GM21360 (cell line): ENCODE data around the gene GPC1.

Experiments
- ATAC-seq: cut with Tn5 transposase; IDR thresholded peaks from one replicate; pipeline ENCODE4 v1.9.1; 2021; ENCODE audit warnings: mild to moderate bottlenecking, moderate library complexity; ENCODE audit not compliant: unreplicated experiment

GPC1 gene

DNA sequence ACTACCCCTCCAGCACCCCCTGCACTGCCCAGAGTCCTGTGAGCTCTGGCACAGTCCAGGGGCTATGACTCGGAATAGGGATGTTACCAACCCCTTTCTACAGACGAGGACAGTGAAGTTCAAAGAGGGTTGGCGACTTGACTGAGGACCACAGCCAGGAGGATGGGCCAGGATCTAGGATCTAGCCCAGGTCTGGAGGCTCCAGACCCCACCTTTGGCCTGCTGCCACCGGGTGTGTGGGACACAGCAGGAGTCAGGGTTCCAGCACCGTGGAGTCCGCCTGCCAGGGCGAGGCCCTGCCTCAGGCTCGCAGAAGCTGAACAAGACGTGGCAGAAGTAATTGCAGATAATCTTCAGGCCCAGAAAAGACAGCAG, 37.9 kb upstream of the GPC1 start:
- ATAC-seq, result no peak

GRCh38 chr2:240397924-240398645, 37.4 kb upstream of the GPC1 start:
- no peak for ATAC-seq

DNA sequence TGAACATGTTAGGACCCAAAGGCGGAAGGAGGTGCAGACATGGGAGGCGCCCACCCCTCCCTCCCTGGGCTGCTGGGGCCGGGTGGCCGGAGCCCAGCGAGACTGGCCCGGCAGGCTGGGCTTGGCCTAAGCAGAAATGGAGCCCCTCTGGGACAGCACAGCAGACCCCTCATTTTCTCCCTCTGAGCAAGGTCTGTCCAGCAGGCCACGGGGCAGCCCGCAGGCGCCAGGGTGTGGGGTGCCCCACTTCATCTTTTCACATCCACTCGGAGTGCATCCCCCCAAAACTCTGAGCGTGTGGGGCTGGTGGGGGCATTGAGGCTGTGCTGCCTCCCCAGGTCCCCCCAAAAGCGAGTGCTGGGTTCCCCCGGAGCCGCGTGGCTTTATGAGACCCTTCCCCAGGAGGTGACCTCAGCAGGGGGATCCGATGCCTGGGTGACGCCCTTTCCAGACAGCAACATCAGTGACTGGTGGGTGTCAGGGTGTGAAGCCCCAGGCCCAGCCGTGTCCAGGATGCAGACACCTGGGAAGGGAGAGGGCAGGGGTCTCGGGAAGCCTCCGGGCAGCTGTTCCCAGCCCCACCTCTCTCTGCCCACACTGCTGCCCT, 36.7 kb upstream of the GPC1 start:
- no peak for ATAC-seq

GRCh38 chr2:240399419-240400324, 35.8 kb upstream of the GPC1 start:
- ATAC-seq, result no peak

GRCh38 chr2:240400371-240401161, 34.9 kb upstream of the GPC1 start:
- no peak for ATAC-seq

DNA sequence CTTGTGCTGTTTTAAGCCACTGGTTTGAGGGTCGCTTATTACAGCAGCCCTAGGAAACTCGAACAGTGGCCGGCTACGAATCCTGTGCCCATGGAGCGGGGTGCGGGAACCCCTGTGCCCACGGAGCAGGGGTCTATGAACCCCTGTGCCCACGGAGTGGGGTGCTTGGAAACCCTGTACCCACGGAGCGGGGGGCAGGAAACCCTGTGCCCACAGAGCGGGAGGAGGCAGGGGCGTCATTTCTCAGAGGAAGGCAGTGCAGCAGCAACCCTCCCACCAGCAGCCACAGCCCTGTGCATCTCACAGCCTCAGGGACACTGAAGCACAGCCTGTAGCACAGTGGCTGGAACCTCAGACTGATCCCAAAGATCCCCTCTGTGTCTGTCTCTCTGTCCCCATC, 34.2 kb upstream of the GPC1 start:
- ATAC-seq, result no peak

DNA sequence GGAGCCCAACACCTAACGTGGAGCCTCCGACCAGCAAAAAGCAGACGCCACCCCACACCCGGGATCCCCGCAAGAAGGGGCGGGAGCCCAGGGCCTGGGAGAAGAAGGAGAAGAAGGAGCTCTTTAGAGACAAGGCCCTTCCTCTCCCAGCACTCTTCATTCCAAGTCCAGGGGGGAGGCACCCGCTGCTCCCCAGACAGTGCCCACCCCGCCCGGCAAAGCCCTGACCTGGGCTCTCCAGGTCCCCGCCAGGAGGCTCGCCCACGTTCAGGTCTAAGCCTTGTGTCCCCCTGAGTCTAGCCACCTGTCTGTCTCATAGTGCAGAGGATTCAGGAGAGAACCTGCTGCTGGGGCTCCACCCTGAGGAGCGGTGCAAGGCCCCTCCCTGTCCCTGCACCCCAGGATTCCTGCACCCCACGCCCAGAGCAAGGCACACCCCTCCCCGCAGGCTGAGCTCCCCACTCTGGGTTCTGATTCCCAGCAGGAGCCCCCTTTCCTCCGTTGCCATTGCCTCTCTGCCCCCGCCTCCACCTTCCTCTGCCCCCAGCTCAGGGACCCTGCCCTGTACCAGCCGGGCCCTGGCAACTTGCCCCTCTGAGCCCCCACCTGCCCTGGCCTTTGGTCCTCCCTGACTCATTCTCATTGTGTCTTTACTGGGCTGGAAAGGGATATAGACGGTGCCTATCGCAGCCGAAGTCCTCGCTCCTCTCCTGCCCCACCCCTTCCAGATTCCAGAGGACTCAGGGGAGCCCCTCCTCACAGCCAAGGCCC, 33.5 kb upstream of the GPC1 start:
- ATAC-seq, result no peak

DNA sequence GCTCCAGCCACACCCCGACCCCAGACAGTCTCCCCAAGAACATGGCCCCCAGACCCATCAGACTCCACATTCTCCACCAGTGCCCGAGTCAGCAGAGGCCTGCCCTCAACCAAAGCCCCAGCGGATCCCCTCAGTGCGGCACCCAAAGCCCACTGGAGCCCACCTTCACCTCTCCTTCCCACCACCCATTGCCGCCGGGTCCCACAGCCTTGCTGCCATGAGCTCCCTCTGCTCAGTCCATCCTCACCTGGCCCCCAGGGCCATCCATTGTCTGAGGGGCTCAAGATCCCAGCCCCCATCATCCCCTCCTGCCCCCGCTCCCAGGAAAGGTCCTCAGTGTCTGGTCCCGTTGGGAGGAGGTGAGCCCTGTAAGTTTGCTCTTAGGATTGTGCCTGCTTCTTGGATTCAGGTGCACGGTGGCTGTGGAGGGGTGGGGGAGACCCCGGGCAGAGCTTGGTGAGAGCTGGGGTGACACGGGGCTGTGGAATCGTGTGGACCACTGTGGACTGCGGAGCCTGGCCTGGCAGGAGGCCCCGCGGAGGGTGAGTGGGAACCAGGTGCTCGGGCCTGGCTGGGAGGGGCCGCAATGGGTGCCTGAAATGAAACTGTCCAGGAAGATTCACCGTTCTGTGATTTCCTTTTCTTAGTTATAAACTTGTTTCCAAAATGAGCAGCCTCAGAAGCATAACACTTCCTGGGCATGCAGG, 32.7 kb upstream of the GPC1 start:
- ATAC-seq, result no peak

GRCh38 chr2:240403396-240404104, 31.9 kb upstream of the GPC1 start:
- no peak for ATAC-seq

GRCh38 chr2:240404174-240404852, 31.1 kb upstream of the GPC1 start:
- no peak for ATAC-seq

GRCh38 chr2:240405133-240405532, 30.3 kb upstream of the GPC1 start:
- no peak for ATAC-seq

- ATAC-seq, result no peak
These were observed 29.7 kb upstream of the GPC1 start for GRCh38 chr2:240405684-240406313.

DNA sequence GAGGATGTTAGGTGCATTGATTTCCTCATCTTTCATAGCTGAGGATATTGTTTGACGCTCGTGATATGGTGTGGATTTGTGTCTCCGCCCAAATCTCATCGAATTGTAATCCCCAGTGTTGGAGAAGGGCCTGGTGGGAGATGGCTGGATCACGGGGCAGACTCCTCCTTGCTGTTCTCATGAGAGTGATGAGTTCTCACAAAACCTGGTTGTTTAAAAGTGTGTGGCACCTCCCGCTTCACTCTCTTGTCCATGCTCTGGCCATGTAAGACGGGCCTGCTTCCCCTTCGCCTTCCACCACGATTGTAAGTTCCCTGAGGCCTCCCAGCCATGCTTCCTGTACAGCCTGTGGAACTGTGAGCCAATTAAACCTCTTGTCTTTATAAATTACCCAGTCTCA, 28.4 kb upstream of the GPC1 start:
- no peak for ATAC-seq

DNA sequence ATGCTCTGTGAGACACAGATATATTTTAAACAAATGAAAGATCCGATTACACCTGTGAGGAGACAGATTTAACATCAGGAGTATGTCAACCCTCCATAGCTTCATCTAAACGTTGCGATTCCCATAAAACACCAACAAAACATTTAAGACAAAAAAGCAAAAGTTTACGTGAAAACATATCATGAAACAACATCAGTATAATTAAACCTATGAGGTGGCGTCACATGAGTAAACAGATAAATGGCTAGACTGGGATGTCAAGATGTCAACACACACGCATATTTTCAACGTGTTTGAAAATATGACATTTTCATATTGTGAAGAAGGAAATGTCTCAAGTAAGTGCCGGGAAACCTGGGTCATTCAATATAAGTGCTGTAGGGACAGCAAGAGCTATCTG, 25.5 kb upstream of the GPC1 start:
- no peak for ATAC-seq

DNA sequence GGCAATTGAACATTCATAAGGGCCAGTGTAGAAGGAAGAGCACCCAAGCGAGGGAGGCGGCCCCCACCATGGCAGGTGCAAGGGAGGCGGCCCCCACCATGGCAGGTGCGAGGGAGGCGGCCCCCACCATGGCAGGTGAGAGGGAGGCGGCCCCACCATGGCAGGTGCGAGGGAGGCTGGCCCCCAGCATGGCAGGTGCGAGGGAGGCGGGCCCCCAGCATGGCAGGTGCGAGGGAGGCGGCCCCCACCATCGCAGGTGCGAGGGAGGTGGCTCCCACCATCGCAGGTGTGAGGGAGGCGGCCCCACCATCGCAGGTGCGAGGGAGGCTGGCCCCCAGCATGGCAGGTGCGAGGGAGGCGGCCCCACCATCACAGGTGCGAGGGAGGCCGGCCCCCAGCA, 24.7 kb upstream of the GPC1 start:
- no peak for ATAC-seq

- ATAC-seq, result no peak
These were observed 24.0 kb upstream of the GPC1 start for GRCh38 chr2:240411261-240412160.
